K562 (cell line): ENCODE results near the gene CDC45. TPM values are rescaled to one million over a fixed set of nuclear protein-coding genes. Genes with fewer than 3 reads are reported as not detected.

Source experiments
- COPS2 ChIP-seq: fragments of 450-650 bp; conservative IDR thresholded peaks from 2 replicates; pipeline ENCODE4 v1.6.1; 2016; ENCODE audit warnings: mild to moderate bottlenecking, moderate library complexity
- ETV5 ChIP-seq: sonication (generic); formaldehyde crosslinking; IDR thresholded peaks from 2 replicates; pipeline ENCODE4 v1.4.0; 2020; ENCODE audit warnings: low read depth, mild to moderate bottlenecking, missing genetic modification reagents
- HDAC3 ChIP-seq: fragments of 450-650 bp; IDR thresholded peaks from 2 replicates; pipeline ENCODE4 v1.6.1; 2018; ENCODE audit warnings: borderline replicate concordance, mild to moderate bottlenecking, moderate library complexity; ENCODE audit not compliant: partially characterized antibody
- HEY1 ChIP-seq: fragments of 250-450 bp; sonication (Bioruptor Pico); IDR thresholded peaks from 2 replicates; pipeline ENCODE4 v1.5.0; 2020; ENCODE audit warnings: mild to moderate bottlenecking, moderate library complexity, borderline replicate concordance
- HIVEP1 ChIP-seq: fragments of 250-450 bp; sonication (Bioruptor Pico); IDR thresholded peaks from 2 replicates; pipeline ENCODE4 v1.4.0; 2020; ENCODE audit warnings: mild to moderate bottlenecking
- NFYB ChIP-seq: IDR thresholded peaks from 2 replicates; pipeline ENCODE4 v1.6.1; 2011; ENCODE audit warnings: mild to moderate bottlenecking, moderate library complexity; ENCODE audit not compliant: insufficient read length; ENCODE audit errors: extremely low read depth
- PBX2 ChIP-seq, 2 experiments: IDR thresholded peaks in 1 of 2; conservative IDR thresholded peaks in 1 of 2; 2 replicates each; pipeline ENCODE4 v1.6.1; 2016; ENCODE audit warnings: low read depth in 2 of 2, mild to moderate bottlenecking in 1 of 2, missing compliant biosample characterization in 1 of 2, missing genetic modification characterization in 1 of 2, moderate library complexity in 1 of 2
- PCBP2 ChIP-seq: fragments of 200-400 bp; formaldehyde crosslinking; IDR thresholded peaks from 2 replicates; pipeline ENCODE4 v1.6.1; 2018; ENCODE audit warnings: low read length, low read depth, mild to moderate bottlenecking, moderate library complexity; ENCODE audit not compliant: poor library complexity, severe bottlenecking
- PRMT5 ChIP-seq: sonication (generic); formaldehyde crosslinking; IDR thresholded peaks from 2 replicates; pipeline ENCODE4 v1.5.0; 2020; ENCODE audit warnings: missing genetic modification reagents
- RUNX1 ChIP-seq: sonication (generic); IDR thresholded peaks from 2 replicates; pipeline ENCODE4 v1.6.1; 2016; ENCODE audit warnings: antibody characterized with exemption, low read depth
- SP1 ChIP-seq: sonication (generic); formaldehyde crosslinking; IDR thresholded peaks from 2 replicates; pipeline ENCODE4 v1.8.1; 2022; ENCODE audit warnings: mild to moderate bottlenecking, missing genetic modification reagents
- TFAP4 ChIP-seq: sonication (generic); formaldehyde crosslinking; IDR thresholded peaks from 2 replicates; pipeline ENCODE4 v1.8.0; 2022; ENCODE audit warnings: missing genetic modification reagents, mild to moderate bottlenecking, moderate library complexity, borderline replicate concordance
- ZC3H8 ChIP-seq: fragments of 450-650 bp; IDR thresholded peaks from 2 replicates; pipeline ENCODE4 v1.6.1; 2017
- ZNF217 ChIP-seq: sonication (generic); formaldehyde crosslinking; IDR thresholded peaks from 2 replicates; pipeline ENCODE4 v1.8.0; 2022; ENCODE audit warnings: mild to moderate bottlenecking, missing genetic modification reagents
- ZNF23 ChIP-seq: fragments of 250-450 bp; sonication (Bioruptor Pico); IDR thresholded peaks from 2 replicates; pipeline ENCODE4 v1.4.0; 2020; ENCODE audit warnings: mild to moderate bottlenecking
- polyA plus RNA-seq, 8 experiments: library from polyadenylated mRNA; depleted of rRNA in 4 of 8; stranded (reverse) in 5 of 8; unstranded in 3 of 8; fragments of >200 nt; fragmentation: Nextera tagmentation in 2 of 8; fragmentation: Illumina TruSeq in 1 of 8; extraction: Ambion mirVana in 2 of 8; extraction: Trizol in 1 of 8; gene quantifications; 2 replicates each; pipeline versions ENCODE4 v1.2.1 to v1.2.3, GENCODE V29; 2011 to 2014; ENCODE audit warnings: inconsistent platforms in 1 of 8, missing spikeins in 1 of 8
- total RNA-seq, 7 experiments: library from RNA; depleted of rRNA in 6 of 7; stranded (reverse); fragments of >200 nt in 6 of 7; fragmentation: Illumina TruSeq in 2 of 7; extraction: Trizol in 2 of 7; gene quantifications; 2 replicates each; pipeline versions ENCODE4 v1.2.1 to v1.2.3, GENCODE V29; 2011 to 2021; ENCODE audit warnings: low replicate concordance in 1 of 7
- TF ChIP-seq, protein P1 (sequence below): sonication (generic); formaldehyde crosslinking; IDR thresholded peaks from 2 replicates; pipeline ENCODE4 v1.8.1; 2023; ENCODE audit warnings: mild to moderate bottlenecking, missing genetic modification reagents

CDC45 gene
- total and polyA plus RNA-seq, 9 of the 15 experiments (the other 6 are each of a cell fraction or from before 2014, with no cell fraction given), result 251 to 580 (median 410) TPM

- TF ChIP-seq PBX2 (CRISPR knock-in tag; IDR thresholded peaks at IDR 0.05; ENCODE audit: low read depth) (peak; percentile 93), PBX2 (tag; conservative IDR thresholded peaks at IDR 0.05; ENCODE audit: low read depth) (peak; percentile 100), HEY1 (CRISPR knock-in tag) (no peak), PRMT5 (no peak), NFYB (peak; percentile 98), HDAC3 (no peak), TFAP4 (CRISPR knock-in tag) (no peak), HIVEP1 (0 out of 2 replicates have a peak, but pooled peaks have one; percentile 16), PCBP2 (no peak), SP1 (CRISPR knock-in tag) (no peak), ZC3H8 (no peak), ETV5 (CRISPR knock-in tag) (no peak), COPS2 (no peak), ZNF23 (CRISPR knock-in tag) (no peak), RUNX1 (peak; percentile 37; the same call in 1 of the 2 replicates), ZNF217 (CRISPR knock-in tag) (no peak)
- TF ChIP-seq, protein P1, sequence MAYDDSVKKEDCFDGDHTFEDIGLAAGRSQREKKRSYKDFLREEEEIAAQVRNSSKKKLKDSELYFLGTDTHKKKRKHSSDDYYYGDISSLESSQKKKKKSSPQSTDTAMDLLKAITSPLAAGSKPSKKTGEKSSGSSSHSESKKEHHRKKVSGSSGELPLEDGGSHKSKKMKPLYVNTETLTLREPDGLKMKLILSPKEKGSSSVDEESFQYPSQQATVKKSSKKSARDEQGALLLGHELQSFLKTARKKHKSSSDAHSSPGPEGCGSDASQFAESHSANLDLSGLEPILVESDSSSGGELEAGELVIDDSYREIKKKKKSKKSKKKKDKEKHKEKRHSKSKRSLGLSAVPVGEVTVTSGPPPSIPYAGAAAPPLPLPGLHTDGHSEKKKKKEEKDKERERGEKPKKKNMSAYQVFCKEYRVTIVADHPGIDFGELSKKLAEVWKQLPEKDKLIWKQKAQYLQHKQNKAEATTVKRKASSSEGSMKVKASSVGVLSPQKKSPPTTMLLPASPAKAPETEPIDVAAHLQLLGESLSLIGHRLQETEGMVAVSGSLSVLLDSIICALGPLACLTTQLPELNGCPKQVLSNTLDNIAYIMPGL (CRISPR knock-in tag), result peak; percentile 90
Measured at GRCh38 chr22:19447330-19448075, 32.2 kb upstream of the CDC45 start, which contains the start of gene C22orf39 (continued).
